NCI-H1694 (cell line): Measurements from ENCODE around the gene SCAMP5.
A peak's percentile ranks its signal among the peaks of the same experiment; 100 is the strongest.

Experiments used
- DNase-seq: peaks from one replicate; lab custom pipeline; 2025; lab: John Stamatoyannopoulos, UW

SCAMP5 gene

DNA sequence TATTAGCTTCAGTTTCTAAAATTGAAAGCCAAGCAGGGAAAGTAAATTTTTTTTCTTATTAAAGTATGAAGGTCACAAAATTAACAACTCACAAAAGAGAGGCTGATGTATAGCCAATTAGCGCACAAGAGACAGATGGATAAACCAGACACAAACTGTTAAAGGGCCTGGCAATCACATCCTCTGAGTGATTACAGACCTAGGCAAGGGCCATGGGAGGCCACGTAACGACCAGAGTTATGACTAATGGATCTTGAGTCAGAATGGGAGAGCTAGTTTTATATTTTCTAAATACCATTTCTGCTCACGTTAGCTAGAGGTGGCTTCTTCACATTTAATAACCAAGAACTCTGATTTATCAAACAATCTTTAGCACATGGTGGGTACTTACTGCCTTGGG lies 17.8 kb upstream of the SCAMP5 start:
- peak; percentile 70 for DNase-seq

DNA sequence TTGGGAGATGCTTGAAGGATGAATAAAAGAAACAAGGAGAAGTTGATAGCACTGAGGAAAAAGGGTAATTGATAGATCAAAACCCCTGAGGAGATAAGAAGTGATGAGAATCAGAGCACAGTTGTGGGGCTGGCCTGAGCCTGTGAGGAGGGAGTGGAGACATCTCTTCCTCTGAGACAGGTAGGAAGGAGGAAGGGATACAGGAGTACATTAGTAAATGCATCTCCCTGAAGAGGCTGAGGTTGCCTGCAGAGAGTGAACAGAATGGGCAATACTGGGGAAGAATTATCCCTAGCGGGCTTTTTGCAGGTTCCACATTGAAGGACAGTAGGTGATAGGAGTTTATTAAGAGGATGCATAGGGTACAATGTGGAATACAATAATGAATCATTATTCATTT lies 17.3 kb upstream of the SCAMP5 start:
- DNase-seq: no peak

DNA sequence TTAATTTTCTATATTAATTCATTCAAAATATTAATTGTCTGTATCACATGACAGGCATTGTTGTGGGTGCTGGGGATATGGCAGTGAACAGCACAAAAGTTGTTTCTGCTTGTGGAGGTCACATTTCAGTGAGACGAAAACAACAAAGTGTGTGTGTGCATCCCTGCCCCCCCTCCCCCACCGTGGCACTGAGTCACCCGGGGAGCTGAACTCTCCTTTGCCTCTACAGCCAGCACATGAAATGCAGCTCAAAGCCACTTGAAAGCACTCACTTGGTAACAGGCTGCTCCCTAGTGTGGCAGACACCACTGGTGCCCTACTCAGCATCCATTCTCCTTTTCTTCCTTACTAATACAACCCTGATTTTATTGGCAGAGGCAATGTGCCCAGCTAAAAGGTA lies 16.9 kb upstream of the SCAMP5 start:
- no peak for DNase-seq

DNA sequence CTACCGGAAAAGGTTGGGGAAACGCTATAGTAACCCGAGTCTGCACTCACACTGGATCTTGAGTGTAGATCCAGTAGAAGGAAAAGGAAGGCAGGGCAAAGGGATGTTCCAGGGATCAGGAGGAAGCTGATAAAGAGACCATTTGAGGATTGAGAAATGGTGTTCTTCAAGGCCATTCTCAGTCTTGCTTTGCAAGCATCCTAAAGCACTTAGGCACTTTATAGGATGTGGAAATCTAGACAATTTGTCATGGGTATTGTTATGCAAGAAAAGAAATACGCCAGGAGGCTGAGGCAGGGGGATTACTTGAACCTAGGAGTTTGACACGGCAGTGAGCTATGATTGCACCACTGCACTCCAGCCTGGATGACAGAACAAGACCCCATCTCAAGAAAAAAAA lies 13.2 kb upstream of the SCAMP5 start:
- DNase-seq: no peak

DNA sequence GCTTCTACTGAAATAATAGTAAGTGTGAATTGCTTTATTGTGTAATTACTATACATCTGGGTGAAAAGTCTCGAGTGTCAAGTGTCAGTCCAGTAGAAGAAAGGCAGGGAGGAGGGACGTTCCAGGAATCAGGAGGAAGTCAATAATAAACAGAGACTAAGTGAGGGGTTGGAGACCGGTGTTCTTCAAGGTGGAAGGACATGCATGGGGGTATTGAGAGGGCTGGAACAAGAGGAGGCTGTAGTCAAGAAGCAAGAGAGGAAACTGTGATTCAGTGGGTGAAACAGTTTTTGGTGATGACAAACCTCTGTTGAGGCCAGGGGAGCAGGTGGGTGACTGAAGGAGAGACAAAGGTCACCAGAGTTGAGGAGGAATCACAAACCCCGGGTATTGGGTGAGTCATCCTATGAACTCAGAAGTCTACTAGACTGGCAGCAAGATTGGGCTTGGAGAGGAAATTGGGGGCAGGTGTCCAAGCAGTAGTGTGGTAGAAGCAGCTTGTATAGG lies 11.6 kb upstream of the SCAMP5 start:
- DNase-seq: no peak

DNA sequence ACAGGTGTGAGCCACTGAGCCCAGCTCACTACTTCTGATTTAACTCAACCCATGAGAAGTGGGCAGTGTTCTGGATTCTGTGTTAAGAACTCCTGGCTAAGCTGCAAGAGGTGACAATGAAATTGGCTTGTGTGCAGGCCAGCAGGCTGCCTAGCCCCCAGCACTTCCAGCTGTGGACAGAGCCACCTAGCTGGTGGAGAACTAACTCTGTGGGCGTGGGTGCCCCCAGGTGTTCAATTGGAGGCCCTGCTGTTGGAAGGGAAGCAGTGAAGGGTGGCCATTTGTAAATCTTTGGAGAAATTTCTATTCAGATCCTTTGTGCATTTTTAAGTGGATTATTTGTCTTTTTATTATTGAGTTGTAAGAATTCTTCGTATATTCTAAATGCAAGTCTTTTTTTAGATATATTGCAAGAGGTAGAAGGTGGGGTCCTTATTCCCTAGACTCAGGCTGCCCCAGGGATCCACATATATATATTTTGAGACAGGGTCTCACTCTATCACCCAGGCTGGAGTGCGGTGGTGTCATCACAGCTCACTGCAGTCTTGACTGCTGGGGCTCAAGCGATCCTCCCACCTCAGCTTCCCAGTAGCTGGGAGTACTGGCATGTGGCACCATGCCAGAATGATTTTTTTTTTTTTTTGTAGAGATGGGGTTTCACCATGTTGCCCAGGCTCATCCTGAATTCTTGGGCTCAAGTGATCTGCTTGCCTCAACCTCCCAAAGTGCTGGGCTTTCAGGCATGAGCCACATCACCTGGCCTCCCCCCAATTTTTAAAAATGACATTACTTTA lies 7.2 kb upstream of the SCAMP5 start:
- peak; percentile 65 for DNase-seq

DNA sequence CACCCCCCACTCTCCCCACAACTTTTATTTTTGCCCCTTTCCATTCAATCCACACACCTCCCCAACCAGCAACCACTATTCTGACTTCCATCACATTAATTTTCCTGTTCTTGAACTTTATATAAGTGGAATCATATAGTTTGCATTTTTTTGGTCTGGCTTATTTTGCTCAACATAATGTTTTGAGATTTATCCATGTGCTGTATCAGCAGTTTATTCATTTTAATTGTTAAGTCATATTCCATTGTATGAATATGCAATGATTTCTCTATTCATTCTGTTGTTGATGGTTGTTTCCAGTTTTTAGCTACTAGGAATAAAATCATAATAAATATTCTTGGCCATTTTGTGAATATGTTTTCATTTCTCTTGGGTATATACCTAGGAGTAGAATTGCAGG lies 5.8 kb upstream of the SCAMP5 start:
- no peak for DNase-seq

DNA sequence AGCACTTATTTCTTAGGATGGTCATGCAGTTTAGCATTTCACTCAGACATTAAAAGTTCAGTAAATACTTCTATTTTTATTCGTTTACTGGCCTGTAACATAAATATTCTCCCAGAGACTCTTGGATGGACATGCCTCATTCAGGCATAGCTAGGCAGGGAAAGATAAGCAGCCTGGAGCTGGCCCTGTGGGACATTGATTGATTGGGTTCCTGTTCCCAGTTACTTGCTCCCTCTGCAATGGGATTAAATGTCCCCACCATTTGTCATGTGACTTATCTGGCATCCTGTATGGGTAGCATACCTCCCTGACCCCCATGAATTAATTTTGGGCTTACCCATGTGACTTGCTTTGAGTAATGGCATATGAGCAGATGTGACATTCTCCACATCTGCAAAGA lies 2.7 kb upstream of the SCAMP5 start:
- no peak for DNase-seq

DNA sequence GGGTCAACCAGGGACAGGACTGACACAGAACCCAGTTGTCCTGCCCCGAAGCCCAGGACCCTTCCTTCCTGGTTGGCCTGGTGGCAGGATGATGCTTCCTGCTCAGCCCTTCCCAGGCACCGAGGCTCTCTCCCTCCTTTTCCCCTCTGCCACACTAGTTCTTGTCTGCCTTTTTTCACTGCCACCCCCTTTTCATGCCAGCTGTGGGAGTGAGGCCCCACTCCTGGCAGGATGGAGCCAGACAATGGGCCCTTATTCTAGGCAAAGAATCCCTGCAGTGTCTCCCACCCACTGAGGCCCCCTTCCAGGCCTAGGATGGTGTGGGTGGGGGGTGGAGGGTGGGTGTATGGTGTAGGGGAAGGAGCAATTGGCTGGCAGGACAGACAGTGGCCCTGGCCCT lies 1.1 kb upstream of the SCAMP5 start:
- no peak for DNase-seq

DNA sequence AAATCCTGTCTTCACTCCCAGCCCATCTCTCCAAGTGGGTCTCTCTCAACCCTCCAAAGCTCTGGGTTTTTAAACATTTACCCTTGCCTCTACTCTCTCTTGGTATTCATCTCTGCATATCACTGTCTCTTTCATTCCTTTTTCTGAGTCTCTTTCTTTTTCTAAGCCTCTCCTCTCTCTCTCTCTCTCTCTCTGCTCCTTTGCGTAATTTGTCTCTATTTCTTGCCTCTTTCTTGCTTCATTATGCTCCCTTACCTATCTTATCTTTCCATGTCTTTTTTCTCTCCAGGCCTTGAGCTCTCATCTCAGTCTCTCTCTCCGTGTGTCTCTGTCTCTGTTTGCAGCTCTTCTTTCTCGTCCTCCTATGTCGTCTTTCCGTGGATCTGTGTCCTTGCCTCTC lies 678 bp upstream of the SCAMP5 start:
- no peak for DNase-seq

DNA sequence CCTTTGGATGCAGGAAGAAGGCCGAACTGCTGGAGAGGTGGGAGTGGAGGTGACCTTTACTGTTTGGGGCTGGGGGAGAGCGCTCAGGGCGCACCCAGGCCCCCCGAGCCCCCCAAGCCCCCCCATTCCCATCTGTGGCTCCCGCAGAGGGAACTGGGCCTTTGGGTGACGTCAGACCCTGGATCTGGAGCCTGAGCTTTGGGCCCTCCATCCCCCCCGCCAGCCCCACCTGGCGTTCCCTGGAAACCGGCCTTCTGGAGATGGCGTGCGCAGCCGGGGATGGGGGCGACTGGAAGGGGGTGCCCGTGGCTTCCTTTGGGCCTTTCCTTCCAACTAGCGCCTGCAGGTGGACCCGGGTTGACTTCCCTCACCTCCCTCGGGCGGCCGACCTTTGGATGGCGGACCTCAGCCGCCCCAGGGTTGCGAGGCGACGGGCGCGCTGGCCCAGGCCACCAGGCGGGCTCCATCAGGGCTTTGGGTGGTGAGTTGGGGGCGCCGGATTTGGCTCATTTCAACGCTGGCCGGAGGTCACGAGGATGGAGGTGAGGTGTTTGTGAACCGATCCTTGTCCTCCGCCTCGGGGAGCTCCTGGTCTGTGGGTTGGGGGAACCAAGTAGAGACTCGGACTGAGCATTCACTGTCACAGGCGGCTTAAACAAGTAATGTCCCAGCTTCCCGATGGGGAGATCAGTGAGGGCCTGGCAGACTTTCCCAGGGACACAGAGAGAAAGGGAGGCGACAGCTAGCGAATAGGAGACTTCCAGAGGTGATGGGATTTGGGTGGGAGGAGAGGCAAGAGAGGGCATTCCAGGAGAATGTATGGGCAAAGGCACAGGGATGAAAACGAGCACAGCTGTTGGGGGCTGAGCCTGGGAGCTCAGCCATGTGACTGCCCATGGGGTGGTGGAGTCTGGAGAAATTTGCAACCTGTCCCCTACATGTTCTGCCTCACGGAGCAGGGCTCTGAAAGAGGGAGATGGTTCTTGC lies 709 bp downstream of the SCAMP5 start:
- DNase-seq: peak; percentile 79

DNA sequence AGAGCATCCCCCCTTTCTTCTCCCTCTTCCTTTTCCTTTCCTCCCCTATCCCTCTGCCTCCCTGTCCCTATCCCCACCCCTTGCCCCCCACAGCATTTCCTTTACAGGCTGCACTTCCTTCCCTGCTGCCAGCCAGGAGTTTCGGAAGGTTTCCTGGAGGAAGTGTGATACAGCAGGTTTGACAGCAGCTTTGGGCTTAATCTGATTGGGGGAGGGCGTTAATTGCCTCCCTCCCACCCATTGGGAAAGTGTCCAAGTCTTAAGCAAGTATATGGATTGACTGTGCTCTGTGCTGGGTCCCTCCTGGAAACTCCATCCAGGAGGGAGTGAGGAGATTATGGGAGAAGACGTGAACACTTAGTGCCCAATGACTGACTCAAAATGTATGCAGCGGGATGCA lies 1.8 kb downstream of the SCAMP5 start:
- no peak for DNase-seq

DNA sequence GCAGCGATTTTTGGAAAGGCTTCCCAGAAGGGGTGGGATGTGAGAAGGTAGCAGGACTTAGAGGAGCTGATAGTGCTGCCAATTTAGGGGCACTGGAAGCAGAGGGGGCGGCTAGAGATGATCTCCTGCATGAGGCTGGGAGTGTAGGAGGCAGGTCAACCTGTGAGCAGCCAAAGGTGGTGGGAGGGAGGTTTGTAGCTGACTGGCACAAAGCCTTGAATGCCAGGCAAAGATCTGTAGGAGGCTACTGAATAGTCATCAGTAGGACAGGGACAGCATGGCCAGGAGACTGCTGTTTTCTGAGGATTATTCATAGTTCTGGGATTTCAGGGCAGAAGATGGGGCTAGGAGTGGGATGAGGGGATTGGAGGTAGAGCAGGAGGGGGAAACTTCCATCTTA lies 2.2 kb downstream of the SCAMP5 start:
- no peak for DNase-seq

DNA sequence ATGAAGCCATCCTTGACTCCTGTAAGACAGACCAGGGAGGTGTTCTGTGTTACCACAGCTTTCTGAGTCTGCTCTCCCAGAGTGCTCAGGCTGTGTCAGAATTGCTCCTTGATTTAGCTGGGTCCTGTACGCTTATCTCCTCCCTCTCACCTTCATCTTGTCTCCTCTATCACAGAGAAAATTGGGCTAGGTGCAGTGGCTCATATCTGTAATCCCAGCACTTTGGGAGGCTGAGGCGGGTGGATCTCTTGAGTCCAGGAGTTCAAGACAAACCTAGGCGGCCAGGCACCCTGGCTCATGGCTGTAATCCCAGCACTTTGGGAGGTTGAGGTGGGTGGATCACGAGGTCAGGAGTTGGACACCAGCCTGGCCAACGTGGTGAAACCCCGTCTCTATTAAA lies 5.9 kb downstream of the SCAMP5 start:
- no peak for DNase-seq

DNA sequence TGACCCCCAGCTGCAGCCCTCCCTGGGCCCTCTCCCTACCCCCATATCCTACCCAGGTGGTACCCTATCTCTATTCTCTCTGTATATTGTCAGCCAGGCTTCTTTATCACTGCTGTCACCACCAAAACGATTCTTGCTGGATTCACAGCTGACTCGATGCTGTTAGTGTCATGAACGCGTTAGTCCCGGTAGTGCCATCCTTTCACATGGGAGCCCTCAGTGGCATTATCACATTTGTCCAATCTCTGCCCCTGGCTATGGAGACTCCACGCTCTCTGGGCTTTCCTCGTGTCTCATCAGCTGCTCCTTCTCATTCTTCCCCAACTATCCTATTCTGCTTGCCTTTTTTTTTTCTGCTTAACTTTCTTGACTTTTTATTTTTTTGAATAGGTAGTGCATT lies 7.0 kb downstream of the SCAMP5 start:
- DNase-seq: no peak

DNA sequence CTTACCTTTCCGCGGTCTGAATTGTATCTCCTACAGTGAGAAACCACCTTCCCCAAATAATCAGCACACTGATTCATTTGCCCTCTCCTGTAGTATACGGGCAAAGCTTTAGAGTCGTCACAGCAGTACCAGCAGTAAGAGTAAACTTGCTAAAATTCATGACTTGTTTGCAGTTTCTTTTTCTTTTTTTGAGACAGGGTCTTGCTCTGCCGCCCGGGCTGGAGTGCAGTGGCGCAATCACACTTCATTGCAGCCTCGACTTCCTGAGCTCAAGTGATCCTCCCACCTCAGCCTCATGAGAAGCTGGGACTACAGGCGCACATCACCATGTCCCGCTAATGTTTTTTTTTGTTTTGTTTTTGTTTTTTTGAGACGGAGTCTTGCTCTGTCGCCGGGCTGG lies 11.9 kb downstream of the SCAMP5 start:
- DNase-seq: no peak

DNA sequence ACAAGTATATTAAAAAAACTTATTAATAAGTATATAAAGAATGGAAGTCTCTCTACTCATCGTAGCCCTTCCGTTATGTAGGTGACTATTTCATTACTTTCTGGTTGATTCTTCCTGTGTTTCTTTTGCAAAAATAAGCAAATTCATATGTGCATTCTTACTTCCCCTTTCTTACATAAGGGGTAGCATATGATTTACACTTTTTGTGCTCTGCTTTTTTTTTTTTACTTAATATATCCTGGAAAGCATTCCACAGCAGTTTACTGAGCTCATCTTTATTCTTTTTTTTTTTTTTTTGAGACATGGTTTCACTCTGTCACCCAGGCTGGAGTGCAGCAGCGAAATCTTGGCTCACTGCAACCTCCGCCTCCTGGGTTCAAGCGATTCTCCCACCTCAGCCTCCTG lies 12.9 kb downstream of the SCAMP5 start:
- DNase-seq: no peak

DNA sequence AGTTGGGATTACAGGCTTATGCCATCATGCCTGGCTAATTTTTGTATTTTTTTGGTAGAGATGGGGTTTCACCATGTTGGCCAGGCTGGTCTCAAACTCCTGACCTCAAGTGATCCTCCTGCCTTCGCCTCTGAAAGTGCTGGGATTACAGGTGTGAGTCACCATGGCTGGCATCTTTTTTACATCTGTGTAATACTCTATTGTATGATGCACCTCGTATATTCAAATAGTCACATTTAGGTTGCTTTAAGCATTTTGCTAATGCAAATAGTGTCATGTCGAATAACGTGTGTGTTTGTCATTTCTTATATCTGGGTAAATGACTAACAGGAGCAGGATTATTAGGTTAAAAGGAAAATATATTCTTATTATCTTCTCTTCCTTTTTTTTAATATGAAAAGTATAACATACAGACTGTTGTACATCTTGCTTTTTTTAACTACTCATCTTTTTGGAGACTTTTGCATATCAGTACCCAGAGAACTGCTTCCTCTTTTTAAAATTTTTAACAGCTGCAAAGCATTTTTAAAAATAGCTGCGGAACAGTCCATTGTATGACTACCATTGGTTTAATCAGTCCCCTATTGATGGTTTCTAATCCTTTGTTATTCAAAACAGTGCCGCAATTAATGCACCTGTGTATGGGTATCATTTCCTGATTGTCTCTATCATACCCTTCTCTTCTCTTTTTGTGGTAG lies 13.4 kb downstream of the SCAMP5 start:
- no peak for DNase-seq

DNA sequence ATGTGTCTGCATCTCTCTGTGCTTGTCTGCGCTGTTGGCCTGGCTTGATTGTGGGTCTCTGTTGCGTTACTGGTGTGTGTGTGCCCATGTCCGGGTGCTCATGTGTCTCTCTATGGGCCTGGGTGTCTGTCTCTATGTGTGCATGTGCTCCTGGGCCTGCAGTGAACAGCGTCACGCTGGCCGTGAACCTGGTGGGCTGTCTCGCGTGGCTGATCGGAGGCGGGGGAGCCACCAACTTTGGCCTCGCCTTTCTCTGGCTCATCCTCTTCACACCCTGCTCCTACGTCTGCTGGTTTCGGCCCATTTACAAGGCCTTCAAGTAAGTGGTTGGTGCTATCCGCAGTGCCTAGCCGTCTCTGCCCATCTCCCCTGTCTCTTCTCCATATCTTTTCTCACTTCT lies 21.1 kb downstream of the SCAMP5 start:
- DNase-seq: no peak

DNA sequence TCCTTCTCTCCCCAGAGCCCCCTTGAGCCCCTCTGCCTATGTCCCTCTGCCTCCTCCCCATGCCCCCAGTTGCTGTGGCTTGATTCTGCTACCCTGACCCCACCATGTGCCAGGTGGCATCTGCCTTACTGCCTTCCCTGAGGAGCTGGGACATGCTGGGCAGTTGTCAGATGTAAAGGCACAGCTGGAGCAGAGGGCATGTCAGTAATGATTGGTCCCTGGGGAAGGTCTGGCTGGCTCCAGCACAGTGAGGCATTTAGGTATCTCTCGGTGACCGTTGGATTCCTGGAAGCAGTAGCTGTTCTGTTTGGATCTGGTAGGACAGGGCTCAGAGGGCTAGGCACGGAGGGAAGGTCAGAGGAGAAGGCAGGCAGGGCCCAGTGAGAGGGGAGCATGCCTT lies 24.6 kb downstream of the SCAMP5 start:
- no peak for DNase-seq

DNA sequence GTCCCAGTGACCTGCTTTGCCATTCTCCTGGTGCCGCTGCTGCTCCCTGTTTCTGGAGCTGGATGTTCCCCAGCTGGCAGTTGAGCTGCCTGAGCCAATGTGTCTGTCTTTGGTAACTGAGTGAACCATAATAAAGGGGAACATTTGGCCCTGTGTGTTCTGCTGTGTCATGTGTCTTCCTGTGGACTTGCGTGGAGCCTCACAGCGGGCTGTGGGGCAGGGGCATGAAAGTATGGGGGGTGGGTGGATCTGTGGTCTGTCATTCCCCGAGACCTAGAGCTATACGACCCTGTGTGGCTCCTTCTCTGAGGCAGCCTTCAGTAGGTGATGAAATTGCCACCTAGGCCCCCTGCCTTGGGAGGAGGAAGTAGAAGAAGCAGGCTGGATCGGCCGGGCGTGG lies 26.0 kb downstream of the SCAMP5 start:
- no peak for DNase-seq

DNA sequence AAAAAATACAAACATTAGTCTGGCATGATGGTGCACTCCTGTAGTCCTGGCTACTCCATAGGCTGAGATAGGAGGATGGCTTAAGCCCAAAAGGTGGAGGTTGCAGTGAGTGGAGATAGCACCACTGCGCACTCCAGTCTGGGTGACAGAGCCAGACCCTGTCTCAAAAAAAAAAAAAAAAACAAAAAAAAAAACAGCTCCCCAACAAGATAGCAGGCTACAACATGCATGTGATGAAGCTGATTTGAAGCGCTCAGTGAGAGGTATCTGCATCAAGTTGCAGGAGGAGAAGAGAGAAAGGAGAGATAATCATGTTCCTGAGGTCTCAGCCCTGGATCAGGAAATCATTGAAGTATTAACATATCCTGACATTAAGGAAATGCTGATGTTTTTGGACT lies 27.4 kb downstream of the SCAMP5 start:
- no peak for DNase-seq
